HG03342 (cell line): ENCODE measurements around the gene NTRK3.

Source experiments
- ATAC-seq: cut with Tn5 transposase; IDR thresholded peaks from one replicate; pipeline ENCODE4 v1.9.1; 2021; ENCODE audit warnings: mild to moderate bottlenecking, moderate library complexity; ENCODE audit not compliant: unreplicated experiment

The NTRK3 gene

GRCh38 chr15:88012233-88012632 lies 244.3 kb downstream of the NTRK3 start:
- ATAC-seq: no peak

- no peak for ATAC-seq
Observed at GRCh38 chr15:88011533-88011932, 245.0 kb downstream of the NTRK3 start.

GRCh38 chr15:88006146-88006545 lies 250.4 kb downstream of the NTRK3 start:
- no peak for ATAC-seq

GRCh38 chr15:88004399-88004798 lies 252.1 kb downstream of the NTRK3 start:
- no peak for ATAC-seq

GRCh38 chr15:88003541-88004327 lies 252.8 kb downstream of the NTRK3 start:
- ATAC-seq: no peak

GRCh38 chr15:88002706-88003105 lies 253.8 kb downstream of the NTRK3 start:
- ATAC-seq: no peak

GRCh38 chr15:87998630-87999029 lies 257.9 kb downstream of the NTRK3 start:
- no peak for ATAC-seq

GRCh38 chr15:87986776-87987175 lies 269.8 kb downstream of the NTRK3 start:
- ATAC-seq: no peak

GRCh38 chr15:87985451-87985850 lies 271.1 kb downstream of the NTRK3 start:
- ATAC-seq: no peak

- no peak for ATAC-seq
Observed at GRCh38 chr15:87981969-87982368, 274.6 kb downstream of the NTRK3 start.

- no peak for ATAC-seq
Observed at GRCh38 chr15:87977907-87978306, 278.6 kb downstream of the NTRK3 start.

- ATAC-seq: no peak
Observed at GRCh38 chr15:87976552-87976951, 280.0 kb downstream of the NTRK3 start.

- ATAC-seq: no peak
Observed at GRCh38 chr15:87973501-87974215, 282.9 kb downstream of the NTRK3 start.

GRCh38 chr15:87971076-87971475 lies 285.5 kb downstream of the NTRK3 start:
- ATAC-seq: no peak

GRCh38 chr15:87967951-87968350 lies 288.6 kb downstream of the NTRK3 start:
- no peak for ATAC-seq

GRCh38 chr15:87965304-87965703 lies 291.2 kb downstream of the NTRK3 start:
- ATAC-seq: no peak

- ATAC-seq: no peak
Observed at GRCh38 chr15:87962428-87962827, 294.1 kb downstream of the NTRK3 start.

GRCh38 chr15:87961851-87962420 lies 294.6 kb downstream of the NTRK3 start:
- ATAC-seq: no peak

GRCh38 chr15:87959662-87960061 lies 296.9 kb downstream of the NTRK3 start:
- ATAC-seq: no peak

- no peak for ATAC-seq
Observed at GRCh38 chr15:87959080-87959479, 297.5 kb downstream of the NTRK3 start.

GRCh38 chr15:87955284-87955909 lies 301.1 kb downstream of the NTRK3 start:
- no peak for ATAC-seq

GRCh38 chr15:87954793-87955192 lies 301.7 kb downstream of the NTRK3 start:
- no peak for ATAC-seq
